HepG2 (cell line): ENCODE data around the gene CDK2. TPM values are rescaled to one million over a fixed set of nuclear protein-coding genes. Genes with fewer than 3 reads are reported as not detected.

Experiments
- ARHGAP35 ChIP-seq: sonication (generic); formaldehyde crosslinking; IDR thresholded peaks from 2 replicates; pipeline ENCODE4 v1.9.0; 2022; ENCODE audit warnings: mild to moderate bottlenecking, inconsistent platforms, moderate library complexity, missing genetic modification reagents, borderline replicate concordance
- BCL3 ChIP-seq: sonication (generic); formaldehyde crosslinking; IDR thresholded peaks from 2 replicates; pipeline ENCODE4 v1.5.1; 2020; ENCODE audit warnings: mild to moderate bottlenecking, missing genetic modification reagents, moderate library complexity
- CCDC6 ChIP-seq: sonication (generic); formaldehyde crosslinking; IDR thresholded peaks from 2 replicates; pipeline ENCODE4 v1.8.1; 2022; ENCODE audit warnings: mild to moderate bottlenecking, missing genetic modification reagents, moderate library complexity
- HMG20A ChIP-seq: IDR thresholded peaks from 2 replicates; pipeline ENCODE4 v1.6.1; 2016; ENCODE audit warnings: borderline replicate concordance
- KAT2B ChIP-seq: fragments of 150-350 bp; IDR thresholded peaks from 2 replicates; pipeline ENCODE4 v1.6.1; 2014; ENCODE audit warnings: low read depth, low read length, borderline replicate concordance
- KLF15 ChIP-seq: sonication (generic); formaldehyde crosslinking; IDR thresholded peaks from 2 replicates; pipeline ENCODE4 v1.8.1; 2023; ENCODE audit warnings: borderline replicate concordance, mild to moderate bottlenecking, inconsistent platforms, missing genetic modification reagents, mixed read lengths
- KLF16 ChIP-seq, 2 experiments: sonication (generic) in 1 of 2; formaldehyde crosslinking in 1 of 2; IDR thresholded peaks; 2 replicates each; pipeline versions ENCODE4 v1.6.1 to v1.8.0; 2016 to 2023; ENCODE audit warnings: missing genetic modification reagents in 2 of 2, missing compliant biosample characterization in 1 of 2
- KLF9 ChIP-seq: IDR thresholded peaks from 2 replicates; pipeline ENCODE4 v1.6.1; 2016; ENCODE audit warnings: low read depth
- LRRFIP1 ChIP-seq: sonication (generic); formaldehyde crosslinking; conservative IDR thresholded peaks from 2 replicates; pipeline ENCODE4 v1.4.0; 2020; ENCODE audit warnings: missing genetic modification reagents
- MEIS2 ChIP-seq: sonication (generic); formaldehyde crosslinking; IDR thresholded peaks from 2 replicates; pipeline ENCODE4 v1.9.0; 2021; ENCODE audit warnings: mild to moderate bottlenecking, missing genetic modification reagents
- NFYB ChIP-seq: sonication (generic); formaldehyde crosslinking; IDR thresholded peaks from 2 replicates; pipeline ENCODE4 v1.4.0; 2020; ENCODE audit warnings: missing genetic modification reagents
- POLR2G ChIP-seq: fragments of 200-400 bp; formaldehyde crosslinking; IDR thresholded peaks from 2 replicates; pipeline ENCODE4 v1.6.1; 2018; ENCODE audit warnings: mild to moderate bottlenecking, low read depth, low read length, moderate library complexity
- SRF ChIP-seq: IDR thresholded peaks from 2 replicates; pipeline ENCODE4 v1.6.1; 2011; ENCODE audit warnings: mild to moderate bottlenecking, low read depth, low read length, moderate library complexity
- TARDBP ChIP-seq: sonication (generic); formaldehyde crosslinking; IDR thresholded peaks from 2 replicates; pipeline ENCODE4 v1.8.0; 2022; ENCODE audit warnings: mild to moderate bottlenecking, missing genetic modification reagents
- TMF1 ChIP-seq: sonication (generic); formaldehyde crosslinking; IDR thresholded peaks from 2 replicates; pipeline ENCODE4 v1.8.1; 2022; ENCODE audit warnings: low read depth, missing genetic modification reagents
- TRIM24 ChIP-seq: sonication (generic); formaldehyde crosslinking; IDR thresholded peaks from 2 replicates; pipeline ENCODE4 v1.8.0; 2022; ENCODE audit warnings: mild to moderate bottlenecking, missing genetic modification reagents
- ZNF205 ChIP-seq: IDR thresholded peaks from 2 replicates; pipeline ENCODE4 v1.6.1; 2018; ENCODE audit warnings: missing biosample characterization, missing genetic modification reagents
- ZNF234 ChIP-seq: sonication (generic); formaldehyde crosslinking; conservative IDR thresholded peaks from 2 replicates; pipeline ENCODE4 v1.5.1; 2020; ENCODE audit warnings: mild to moderate bottlenecking, missing genetic modification reagents
- ZNF501 ChIP-seq: sonication (generic); formaldehyde crosslinking; IDR thresholded peaks from 2 replicates; pipeline ENCODE4 v1.5.1; 2020; ENCODE audit warnings: mild to moderate bottlenecking, moderate library complexity, missing genetic modification reagents
- ZNF781 ChIP-seq: sonication (generic); formaldehyde crosslinking; IDR thresholded peaks from 2 replicates; pipeline ENCODE4 v1.5.1; 2020; ENCODE audit warnings: borderline replicate concordance, mild to moderate bottlenecking, missing genetic modification reagents; ENCODE audit errors: not compliant biosample characterization
- ZNF839 ChIP-seq: sonication (generic); formaldehyde crosslinking; IDR thresholded peaks from 2 replicates; pipeline ENCODE4 v1.4.0; 2020; ENCODE audit warnings: missing genetic modification reagents, mild to moderate bottlenecking, borderline replicate concordance
- ZNF850 ChIP-seq: sonication (generic); formaldehyde crosslinking; conservative IDR thresholded peaks from 2 replicates; pipeline ENCODE4 v1.9.0; 2021; ENCODE audit warnings: mild to moderate bottlenecking, missing genetic modification reagents
- ZSCAN31 ChIP-seq: sonication (generic); formaldehyde crosslinking; IDR thresholded peaks from 2 replicates; pipeline ENCODE4 v1.5.0; 2020; ENCODE audit warnings: low read depth, mild to moderate bottlenecking, missing genetic modification reagents
- ZSCAN5A ChIP-seq: sonication (generic); formaldehyde crosslinking; IDR thresholded peaks from 2 replicates; pipeline ENCODE4 v1.8.0; 2022; ENCODE audit warnings: mild to moderate bottlenecking, missing genetic modification reagents, borderline replicate concordance
- polyA plus RNA-seq, 8 experiments: library from polyadenylated mRNA; depleted of rRNA in 3 of 8; stranded (reverse) in 7 of 8; unstranded in 1 of 8; fragments of >200 nt; fragmentation: Illumina TruSeq in 4 of 8; extraction: Trizol in 4 of 8; gene quantifications; 2 replicates each; pipeline versions ENCODE4 v1.2.1 to v1.2.3, GENCODE V29; 2011 to 2016; ENCODE audit warnings: low read depth in 4 of 8, missing spikeins in 1 of 8, mixed read lengths in 1 of 8; ENCODE audit not compliant: insufficient read depth in 1 of 8
- total RNA-seq, 5 experiments: library from RNA; depleted of rRNA; stranded (reverse); fragments of >200 nt; fragmentation: Illumina TruSeq; extraction: Trizol; gene quantifications; 2 replicates each; pipeline ENCODE4 v1.2.3, GENCODE V29; 2016; ENCODE audit warnings: low read depth in 1 of 5
- TF ChIP-seq, protein P1 (sequence below): sonication (generic); formaldehyde crosslinking; IDR thresholded peaks from 2 replicates; pipeline ENCODE4 v1.8.0; 2022; ENCODE audit warnings: missing genetic modification reagents, low read depth, mild to moderate bottlenecking, borderline replicate concordance

CDK2 gene
- total and polyA plus RNA-seq, 2 of the 13 experiments (the other 11 are each of a cell fraction or from before 2014, with no cell fraction given) = 47.5 to 52.6 TPM

DNA sequence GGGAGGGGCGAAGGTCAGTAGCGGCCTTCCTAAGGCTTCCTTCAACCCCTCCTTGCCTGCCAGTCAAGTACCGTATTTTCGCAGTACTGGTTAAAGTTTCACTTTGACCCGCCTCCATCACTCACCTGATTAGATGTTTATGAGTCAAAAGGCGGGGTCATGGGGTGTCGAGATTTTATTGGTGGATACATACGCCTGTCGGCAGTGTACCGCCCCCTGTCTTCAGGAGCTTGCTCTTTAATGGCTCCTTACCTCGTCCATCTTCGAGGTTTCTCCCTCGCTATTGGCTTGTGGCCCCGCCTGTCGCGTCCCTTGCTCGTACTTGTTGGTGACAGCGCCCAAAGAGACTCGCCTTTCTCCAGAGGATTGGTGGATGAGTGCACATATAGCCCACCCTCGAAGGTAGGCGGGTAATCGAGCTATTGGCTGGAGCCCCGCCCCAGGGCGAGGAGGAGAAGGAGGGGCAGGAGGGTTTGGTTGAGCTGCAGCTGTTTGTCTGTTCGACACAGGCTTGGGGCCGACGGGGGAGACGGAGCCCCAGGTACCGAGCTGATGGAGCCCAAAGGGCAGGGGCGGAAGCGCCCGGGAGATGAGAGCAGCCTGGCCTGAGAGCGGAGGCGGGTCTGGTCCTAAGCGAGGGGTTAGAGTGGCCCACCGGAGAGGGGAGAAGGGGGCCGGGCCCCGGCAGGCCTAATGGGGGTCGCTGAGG, 7.1 kb downstream of the CDK2 start, which contains the start of gene RAB5B (continued):
- no peak for TF ChIP-seq TRIM24 (CRISPR knock-in tag)
- TF ChIP-seq ZNF501 = peak; percentile 93
- TF ChIP-seq ARHGAP35 (CRISPR knock-in tag) = peak; percentile 85; the same call in 1 of the 2 replicates
- TF ChIP-seq ZNF781 (CRISPR knock-in tag) = peak; percentile 91
- peak; percentile 89; the same call in 1 of the 2 replicates for TF ChIP-seq TARDBP (CRISPR knock-in tag)
- peak; percentile 98 for TF ChIP-seq POLR2G
- TF ChIP-seq BCL3 (CRISPR knock-in tag) = 0 out of 2 replicates have a peak, but pooled peaks have one; percentile 81
- TF ChIP-seq KLF9 = no peak
- no peak for TF ChIP-seq LRRFIP1 (CRISPR knock-in tag)
- no peak for TF ChIP-seq ZNF234
- no peak for TF ChIP-seq KAT2B
- TF ChIP-seq CCDC6 (CRISPR knock-in tag) = no peak
- TF ChIP-seq ZNF850 (CRISPR knock-in tag) = no peak
- TF ChIP-seq ZNF839 (CRISPR knock-in tag) = no peak
- TF ChIP-seq, protein P1, sequence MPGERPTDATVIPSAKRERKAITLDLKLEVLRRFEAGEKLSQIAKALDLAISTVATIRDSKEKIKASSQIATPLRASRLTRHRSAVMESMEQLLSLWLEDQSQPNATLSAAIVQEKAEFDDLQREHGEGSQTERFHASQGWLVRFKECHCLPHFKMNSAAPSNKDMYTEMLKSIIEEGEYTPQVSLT = no peak
- no peak for TF ChIP-seq ZSCAN31 (CRISPR knock-in tag)
- peak; percentile 82 for TF ChIP-seq MEIS2
- TF ChIP-seq TMF1 (CRISPR knock-in tag) = no peak
- TF ChIP-seq NFYB (CRISPR knock-in tag) = peak; percentile 99
- TF ChIP-seq HMG20A = no peak
- no peak for TF ChIP-seq SRF
- TF ChIP-seq KLF15 = 0 out of 2 replicates have a peak, but pooled peaks have one; percentile 65
- 0 out of 2 replicates have a peak, but pooled peaks have one; percentile 33 for TF ChIP-seq ZNF205 (CRISPR knock-in tag)
- peak in 1 of 2 experiments; percentile 88; a peak in 2 of 4 replicates for TF ChIP-seq KLF16 (CRISPR knock-in tag; IDR thresholded peaks at IDR 0.05)
- no peak for TF ChIP-seq ZSCAN5A (CRISPR knock-in tag)
